Stimulated activated CD8-positive, alpha-beta memory T cell treated with anti-CD3 and anti-CD28 coated beads, Interleukin-4, amount 100 ng/mL, for 24 hours (primary cell): Measurements from ENCODE around the gene CCSER1.
"Not testable (repeated sequence)": the region's sequence is repeated elsewhere in the genome, so short reads cannot be mapped to it uniquely, and the experiment has no call there.

ENCODE experiments used
- DNase-seq: peaks from one replicate; pipeline ENCODE4 v3.0.0-alpha.2; 2020; ENCODE audit warnings: low read depth

CCSER1 gene

DNA sequence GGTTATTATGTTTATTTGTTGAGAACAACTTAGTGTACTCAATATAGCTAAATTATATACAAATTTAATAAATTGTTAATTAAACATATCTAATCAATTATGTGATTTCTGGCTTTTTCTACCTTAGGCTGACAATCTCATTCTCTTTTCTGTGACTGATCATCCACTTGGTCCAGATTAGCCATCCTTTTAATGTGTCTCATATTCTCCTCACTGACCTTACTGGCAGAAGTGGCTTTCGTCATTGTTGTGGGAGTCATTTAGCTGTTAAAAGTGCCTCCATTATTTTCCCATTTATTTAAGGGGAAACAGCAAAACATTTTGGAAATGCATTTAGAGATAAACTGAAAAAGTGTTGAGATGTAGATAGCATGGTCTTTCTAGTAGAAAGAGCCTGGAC is 172.2 kb downstream of the CCSER1 start:
- no peak for DNase-seq

GRCh38 chr4:90306810-90307209 is 179.6 kb downstream of the CCSER1 start:
- no peak for DNase-seq

- not testable (repeated sequence) for DNase-seq
These were observed 189.9 kb downstream of the CCSER1 start for GRCh38 chr4:90317140-90317539.

GRCh38 chr4:90317785-90318184 is 190.6 kb downstream of the CCSER1 start:
- DNase-seq, result no peak

DNA sequence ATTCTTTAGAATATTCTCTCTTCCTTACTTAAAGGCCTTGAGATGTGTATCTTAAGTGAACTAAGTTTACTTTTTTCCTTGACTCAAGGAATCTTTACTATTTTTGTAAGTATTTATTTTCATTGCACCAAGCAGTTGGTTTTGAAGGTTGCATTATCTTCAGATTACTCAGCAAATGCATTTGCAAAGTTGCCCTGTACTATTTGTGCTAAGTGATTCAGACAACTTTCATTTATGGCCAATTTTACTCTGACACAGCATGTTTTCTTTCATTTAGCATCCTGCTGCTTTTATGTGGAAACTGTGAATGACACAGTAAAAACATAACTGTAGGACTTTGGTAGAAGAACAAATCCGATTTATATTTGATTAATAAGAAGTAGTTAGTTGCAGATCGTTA is 191.0 kb downstream of the CCSER1 start:
- no peak for DNase-seq

DNA sequence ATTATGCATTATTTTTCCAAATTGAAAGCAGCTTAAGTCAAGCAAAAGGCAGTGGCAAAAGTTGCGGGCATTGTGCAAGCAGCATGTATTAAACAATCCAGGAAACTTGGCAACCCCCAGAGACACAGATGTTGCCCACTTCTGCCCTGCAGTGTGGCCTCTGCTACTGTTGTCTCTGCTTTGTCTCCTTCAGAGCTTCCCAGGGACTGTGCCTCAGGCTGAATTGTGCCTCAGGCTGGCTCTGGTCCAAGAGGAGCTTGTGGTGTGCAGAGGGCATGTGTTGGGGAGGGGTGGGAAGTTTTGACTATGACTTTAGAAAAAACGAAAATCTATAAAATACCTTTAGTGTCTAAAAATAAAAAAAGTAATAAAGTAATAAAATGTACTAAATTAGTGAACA is 201.4 kb downstream of the CCSER1 start:
- no peak for DNase-seq

DNA sequence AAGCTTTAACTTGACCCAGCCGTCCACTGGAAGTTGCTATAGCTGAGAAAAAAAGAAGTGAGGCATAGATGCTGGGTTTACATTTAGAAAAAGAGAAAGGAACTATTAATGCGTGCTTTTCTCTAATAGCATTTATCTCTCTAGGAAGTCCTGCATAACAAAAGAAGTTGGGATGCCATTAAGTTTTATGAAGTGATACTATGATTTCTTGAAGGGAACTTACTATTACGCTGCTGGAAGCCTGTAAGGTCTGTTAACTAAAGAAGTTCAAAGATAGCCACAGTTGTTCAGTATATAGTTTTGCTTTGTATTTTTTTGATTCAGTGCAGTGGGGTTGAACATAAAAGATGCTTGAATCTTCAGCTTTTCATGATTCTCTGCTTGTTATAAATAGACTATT is 203.4 kb downstream of the CCSER1 start:
- no peak for DNase-seq

DNA sequence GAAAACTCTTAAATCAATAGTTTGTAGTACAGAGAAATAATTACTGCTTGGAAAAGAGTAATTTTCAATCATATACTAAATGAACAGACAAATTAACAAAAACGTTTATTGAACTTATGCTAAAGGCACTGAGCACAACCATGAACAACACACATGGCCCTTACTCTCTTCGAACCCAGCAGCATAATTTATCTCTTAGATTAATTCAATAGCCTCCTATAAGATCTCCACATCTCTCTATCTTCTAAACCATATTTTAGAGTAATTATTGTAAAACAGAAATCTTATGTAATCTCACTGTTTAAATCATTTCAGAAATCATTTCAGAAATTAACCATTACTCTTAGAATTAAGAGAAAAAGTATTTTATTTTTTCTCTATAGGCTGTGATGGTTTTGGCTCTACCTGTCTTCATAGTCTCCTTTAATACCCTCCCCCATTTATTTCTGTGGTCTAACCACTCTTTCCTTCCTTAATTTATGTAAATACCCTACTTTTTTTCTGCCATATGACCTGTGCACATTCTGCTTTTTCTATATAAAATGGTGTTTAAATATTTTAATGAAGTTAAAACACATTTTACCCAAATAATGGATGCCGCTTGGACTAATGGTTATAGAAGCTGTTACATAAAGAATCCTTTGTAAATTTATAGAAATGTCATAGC is 218.5 kb downstream of the CCSER1 start:
- DNase-seq, result no peak

DNA sequence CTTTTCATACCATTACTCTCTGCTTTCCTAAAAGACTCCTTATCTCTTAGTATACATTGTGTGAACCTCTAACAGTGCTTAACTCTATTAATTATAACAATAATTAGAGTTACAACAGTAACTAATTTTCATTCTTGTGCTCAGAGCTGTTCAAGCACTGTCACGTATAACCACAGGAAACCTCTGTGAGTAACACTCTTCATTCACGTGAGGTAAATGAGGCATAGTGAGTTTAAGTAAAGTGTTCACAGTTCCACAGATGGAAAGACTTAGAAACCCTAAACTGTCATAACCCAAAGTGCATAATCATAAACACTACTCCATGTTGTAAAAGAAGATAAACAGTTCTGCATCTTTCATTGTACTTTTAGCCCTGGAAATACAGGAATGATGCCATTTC is 222.4 kb downstream of the CCSER1 start:
- no peak for DNase-seq

DNA sequence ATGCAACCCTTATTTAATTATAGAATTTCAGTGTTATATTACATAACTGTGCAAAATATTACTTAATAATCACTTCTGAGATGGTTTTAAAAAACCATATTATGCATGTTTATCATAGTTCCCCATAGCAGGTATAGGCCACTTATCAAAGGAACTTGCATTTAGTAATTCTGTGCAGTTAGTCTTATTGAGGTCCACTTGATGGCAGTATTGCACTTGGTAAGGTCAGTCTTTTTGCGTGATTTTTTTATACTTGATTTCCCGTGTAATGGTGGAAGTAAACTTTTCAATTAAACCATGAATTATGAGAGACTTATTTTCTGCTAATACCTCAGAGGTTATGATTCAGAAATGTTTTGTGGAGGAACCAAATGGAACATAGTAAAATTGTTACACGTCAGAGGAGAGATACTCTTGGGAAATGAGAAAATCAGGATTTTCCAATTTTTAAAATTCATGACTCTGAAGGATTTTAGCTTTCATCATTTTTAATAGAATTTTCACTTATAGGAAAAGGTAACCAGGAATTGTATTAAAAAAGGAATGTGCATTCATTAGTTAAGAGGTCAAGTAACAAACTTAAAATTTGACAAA is 230.0 kb downstream of the CCSER1 start:
- DNase-seq, result no peak

DNA sequence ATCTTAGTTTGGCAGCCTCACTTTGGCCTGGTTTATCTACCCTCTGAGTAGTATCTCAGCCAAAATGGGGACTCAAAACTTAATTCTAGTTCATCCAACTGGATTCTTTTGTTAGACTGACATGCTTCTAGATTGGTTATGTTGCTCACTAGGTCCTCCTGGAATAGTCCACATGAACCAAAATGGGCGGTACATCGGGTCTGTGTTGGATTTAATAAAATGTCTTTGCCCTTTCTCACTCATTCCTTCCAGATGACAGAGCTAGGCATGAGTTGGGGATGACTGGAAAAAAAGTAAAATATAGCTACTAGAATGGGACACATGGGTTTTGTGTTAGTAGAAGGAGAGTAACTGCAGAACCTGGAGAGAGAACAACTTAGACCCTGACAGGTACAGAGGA is 247.9 kb downstream of the CCSER1 start:
- DNase-seq, result no peak

DNA sequence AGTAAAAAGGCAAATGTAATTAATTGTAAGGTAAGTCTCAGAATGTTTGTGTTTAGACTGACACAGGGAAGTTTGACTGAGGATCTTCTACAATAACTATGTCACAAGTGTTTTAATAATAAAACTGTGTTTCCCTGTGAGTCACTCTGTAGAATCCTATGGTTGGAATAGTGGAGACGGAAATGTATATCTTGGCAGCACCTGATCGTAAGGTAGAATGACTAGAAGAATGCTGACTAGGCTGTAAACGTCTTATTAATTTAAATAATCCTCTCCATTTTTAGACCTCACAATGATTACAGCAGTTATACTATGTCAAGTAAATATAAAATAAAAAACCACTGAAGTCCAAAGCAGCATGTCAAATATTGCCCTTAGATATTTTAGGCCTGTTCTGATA is 266.0 kb downstream of the CCSER1 start:
- no peak for DNase-seq

DNA sequence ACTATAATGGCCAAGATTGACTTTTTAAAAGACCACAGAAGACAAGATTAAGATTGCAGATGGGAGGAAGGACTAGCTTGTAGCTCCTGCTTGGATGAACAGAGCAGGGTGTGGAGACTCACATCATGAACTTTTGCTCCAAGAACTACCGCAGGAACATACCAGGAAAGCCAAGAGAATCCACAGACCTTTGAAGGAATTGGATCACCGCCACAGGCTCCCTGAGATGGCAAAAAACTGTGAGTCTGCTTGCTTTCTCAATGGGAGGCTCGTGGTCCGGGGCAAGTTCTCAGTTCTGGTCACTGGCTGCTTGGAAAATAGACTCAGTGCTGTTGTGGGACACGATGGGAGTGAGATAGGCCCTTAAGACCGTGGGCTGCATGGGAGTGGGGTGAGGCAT is 276.6 kb downstream of the CCSER1 start:
- DNase-seq, result no peak

- DNase-seq, result not testable (repeated sequence)
These were observed 280.7 kb downstream of the CCSER1 start for GRCh38 chr4:90407897-90408296.

DNA sequence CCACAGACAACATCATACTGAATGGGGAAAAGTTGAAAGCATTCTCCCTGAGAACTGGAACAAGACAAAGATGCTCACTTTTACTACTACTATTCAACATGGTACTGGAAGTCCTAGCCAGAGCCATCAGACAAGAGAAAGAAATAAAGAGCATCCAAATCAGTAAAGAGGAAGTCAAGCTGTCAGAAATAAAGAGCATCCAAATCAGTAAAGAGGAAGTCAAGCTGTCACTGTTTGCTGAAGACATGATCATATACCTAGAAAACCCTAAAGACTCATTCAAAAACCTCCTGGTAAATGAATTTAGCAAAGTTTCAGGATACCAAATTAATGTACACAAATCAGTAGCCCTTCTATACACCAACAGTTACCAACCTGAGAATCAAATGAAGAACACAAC is 285.6 kb downstream of the CCSER1 start:
- not testable (repeated sequence) for DNase-seq

DNA sequence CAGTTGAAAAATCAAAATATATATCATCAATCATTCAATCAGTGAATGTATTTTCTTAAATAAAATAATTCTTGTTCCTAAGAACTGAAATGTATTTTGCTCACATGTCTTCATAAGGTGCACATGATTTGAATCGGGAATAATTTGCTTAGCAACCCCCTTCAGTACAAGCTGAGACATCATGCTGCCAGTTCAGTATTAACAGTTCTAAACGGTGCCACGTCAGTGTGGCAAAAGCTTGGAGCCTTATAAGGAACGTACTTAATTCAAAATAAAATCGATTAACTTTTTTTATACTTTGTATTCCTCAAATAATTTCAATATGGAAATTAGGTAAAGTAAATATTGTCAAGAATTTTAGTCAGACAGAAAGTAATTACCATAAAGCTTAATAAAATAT is 287.9 kb downstream of the CCSER1 start:
- no peak for DNase-seq

DNA sequence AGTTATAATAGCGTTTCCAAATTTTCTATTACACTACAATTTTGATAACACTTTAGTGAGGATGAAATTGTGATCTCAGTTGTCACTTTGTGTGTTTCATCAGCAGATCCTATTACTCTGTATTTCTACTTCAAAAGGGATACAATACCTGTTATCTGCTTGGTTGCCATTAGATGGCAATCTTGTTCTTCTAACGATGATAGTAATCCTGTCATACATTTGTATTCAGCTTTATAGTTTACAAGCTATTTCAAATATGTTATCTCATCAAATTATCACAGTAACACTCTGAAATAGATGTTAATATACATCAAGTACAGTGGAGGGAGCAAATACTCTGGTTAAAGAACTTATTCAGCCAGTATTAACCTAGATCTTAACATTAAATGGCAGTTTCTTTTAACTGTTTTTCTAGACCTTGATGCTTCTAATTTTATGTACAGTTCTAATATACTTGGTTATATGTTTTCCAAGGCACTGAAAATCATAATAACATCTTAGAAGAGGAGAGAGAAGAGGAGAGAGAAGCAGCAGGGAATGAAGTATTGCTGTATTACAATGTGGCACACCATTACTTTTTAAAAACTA is 292.0 kb downstream of the CCSER1 start:
- no peak for DNase-seq

DNA sequence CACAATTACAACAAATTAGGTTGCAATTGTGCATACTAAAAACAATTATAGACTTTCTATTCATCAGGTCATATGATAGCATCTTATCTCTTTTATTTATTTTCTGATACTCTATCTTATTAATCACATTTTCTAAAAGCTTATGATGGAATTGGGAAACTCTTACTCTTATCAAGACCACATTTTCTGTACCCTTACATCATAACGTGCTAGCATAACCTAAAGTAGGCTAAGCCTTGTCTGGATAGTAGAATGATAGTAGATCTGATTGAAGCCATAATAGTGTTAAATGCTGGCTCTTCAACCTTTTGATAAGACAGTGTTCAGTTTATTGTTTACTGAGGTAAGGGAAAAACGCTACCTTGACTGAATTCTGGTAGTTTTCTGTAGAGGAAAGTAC is 294.0 kb downstream of the CCSER1 start:
- DNase-seq, result no peak

DNA sequence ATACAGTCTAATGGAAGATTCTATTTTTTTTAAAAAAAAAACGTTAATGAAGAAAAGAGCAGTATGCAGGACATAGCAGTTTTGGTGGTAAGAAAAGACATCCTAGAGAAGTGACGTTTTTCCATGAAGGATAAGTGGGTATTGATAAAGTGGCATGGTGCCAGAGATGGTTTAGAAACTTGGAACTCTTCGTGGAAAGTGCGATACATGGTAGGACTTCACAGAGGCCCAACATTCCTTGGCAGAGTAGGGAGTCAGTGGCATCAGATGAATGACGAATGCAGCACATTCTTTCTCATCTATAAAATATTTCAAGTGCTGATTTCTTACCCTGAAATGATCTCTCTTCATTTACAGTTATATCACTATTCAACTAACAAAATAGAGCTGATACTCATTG is 298.7 kb downstream of the CCSER1 start:
- no peak for DNase-seq

GRCh38 chr4:90438522-90438921 is 311.3 kb downstream of the CCSER1 start:
- no peak for DNase-seq

DNA sequence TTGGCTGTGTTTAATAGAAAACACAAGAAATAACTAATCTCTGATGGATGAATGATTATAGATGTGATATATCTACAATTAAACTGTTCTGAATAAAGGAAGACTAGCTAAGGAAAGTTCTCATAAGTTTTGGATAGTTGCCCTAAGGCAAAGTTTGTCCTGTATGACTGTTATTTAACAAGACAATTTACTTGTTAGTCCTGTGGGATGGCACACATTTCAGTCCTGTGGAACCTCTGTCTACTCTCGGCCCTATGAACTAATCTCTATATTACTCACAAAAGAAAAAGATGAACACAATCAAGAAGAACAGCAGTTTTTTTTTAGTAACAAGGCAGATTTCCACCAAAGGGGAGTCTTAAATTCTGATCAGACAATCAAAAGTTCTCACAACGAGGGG is 314.6 kb downstream of the CCSER1 start:
- no peak for DNase-seq

DNA sequence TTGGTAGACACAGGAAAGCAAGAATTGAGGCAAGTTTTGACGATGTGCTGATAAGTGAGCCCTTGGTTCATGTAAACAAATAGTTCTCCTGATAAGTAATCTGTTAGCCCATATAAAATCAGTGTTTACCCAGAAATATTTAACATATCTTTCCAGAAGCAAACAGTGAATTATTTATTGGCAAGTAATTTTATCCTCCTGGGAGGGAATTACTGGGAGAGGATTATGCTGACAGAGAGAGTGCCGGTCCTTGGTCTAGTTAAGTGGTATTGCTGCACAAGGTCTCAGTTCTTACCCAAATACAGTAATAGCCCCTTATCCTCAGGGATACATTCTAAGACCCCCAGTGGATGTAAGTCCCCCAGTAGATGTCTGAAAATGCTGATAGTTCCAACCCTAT is 315.4 kb downstream of the CCSER1 start:
- no peak for DNase-seq

- DNase-seq, result no peak
These were observed 316.0 kb downstream of the CCSER1 start for GRCh38 chr4:90443231-90443630.

GRCh38 chr4:90444904-90445303 is 317.7 kb downstream of the CCSER1 start:
- DNase-seq, result no peak
